GM12878 (cell line): ENCODE data around the gene SECTM1. TPM values are rescaled to one million over a fixed set of nuclear protein-coding genes. Genes with fewer than 3 reads are reported as not detected.

ENCODE experiments used
- ATAC-seq: fragments of 200-7000 bp; cut with Tn5 transposase; 3 replicates; pipeline ENCODE4 v1.9.1; 2020; ENCODE audit warnings: mild to moderate bottlenecking, moderate library complexity
- BruUV-seq: library from RNA; stranded (reverse); fragments of 400-500 nt; replicated peaks from 2 replicates; lab custom pipeline; 2021; lab: Mats Ljungman, UMichigan
- CTCF ChIA-PET: fragments of 300-600 bp; sonication (Branson Sonifier 250); formaldehyde crosslinking; extraction: SDS; loops from one replicate; lab custom pipeline; 2021; ENCODE audit warnings: inconsistent platforms; lab: Yijun Ruan, JAX
- POLR2A ChIA-PET: fragments of 350-600 bp; formaldehyde crosslinking; extraction: SDS; loops from one replicate; lab custom pipeline; 2021; ENCODE audit warnings: inconsistent platforms; lab: Charles Lee
- RAD21 ChIA-PET: fragments of 300-600 bp; sonication (Branson Sonifier 250); formaldehyde crosslinking; loops from one replicate; lab custom pipeline; 2023; ENCODE audit warnings: antibody characterized with exemption; ENCODE audit not compliant: unreplicated experiment; lab: Charles Lee
- SMC1A ChIA-PET: fragments of 300-600 bp; sonication (Branson Sonifier 250); formaldehyde crosslinking; loops from one replicate; lab custom pipeline; 2023; ENCODE audit not compliant: unreplicated experiment, uncharacterized antibody; lab: Charles Lee
- DNase-seq: peaks from one replicate; pipeline ENCODE4 v3.0.0-alpha.2; 2011; ENCODE audit warnings: low read depth, low spot score
- FAIRE-seq: peaks from 3 replicates; lab custom pipeline; 2011; peaks lifted over from hg19 to GRCh38; lab: Jason Lieb, UNC
- H2AFZ ChIP-seq: 2 replicates; pipeline ENCODE4 v1.6.0; 2011; ENCODE audit warnings: low read depth, low read length, control low read depth; ENCODE audit not compliant: control insufficient read depth
- H3K27ac ChIP-seq: 2 replicates; pipeline ENCODE4 v1.5.1; 2011; ENCODE audit warnings: control low read depth; ENCODE audit not compliant: control insufficient read depth, insufficient read depth
- H3K27me3 ChIP-seq, 2 experiments: replicated peaks in 1 of 2; 2 replicates each; pipeline versions ENCODE4 v1.6.0 to v1.6.1; 2011; ENCODE audit warnings: low read length in 1 of 2; ENCODE audit not compliant: control insufficient read depth in 2 of 2, insufficient read depth in 2 of 2
- H3K36me3 ChIP-seq, 2 experiments: 2 replicates each; pipeline ENCODE4 v1.5.1; 2011; ENCODE audit warnings: low read length in 1 of 2; ENCODE audit not compliant: control insufficient read depth in 2 of 2, insufficient read depth in 2 of 2
- H3K4me1 ChIP-seq: 2 replicates; pipeline ENCODE4 v1.6.1; 2011; ENCODE audit warnings: mild to moderate bottlenecking, low read length, moderate library complexity, mixed read lengths; ENCODE audit not compliant: control insufficient read depth, insufficient read depth
- H3K4me2 ChIP-seq: 2 replicates; pipeline ENCODE4 v1.6.0; 2011; ENCODE audit warnings: control low read depth; ENCODE audit not compliant: control insufficient read depth, insufficient read depth
- H3K4me3 ChIP-seq: fragments of 200-600 bp; sonication (generic); 2 replicates; pipeline ENCODE4 v1.5.1; 2016
- H3K79me2 ChIP-seq: 2 replicates; pipeline ENCODE4 v1.6.0; 2011; ENCODE audit warnings: low read length; ENCODE audit not compliant: control insufficient read depth, insufficient read depth
- H3K9ac ChIP-seq: 2 replicates; pipeline ENCODE4 v1.8.0; 2011; ENCODE audit warnings: low read length, control low read depth, mixed read lengths; ENCODE audit not compliant: control insufficient read depth, insufficient read depth
- H3K9me3 ChIP-seq: replicated peaks from 3 replicates; pipeline ENCODE4 v1.5.1; 2011; ENCODE audit warnings: mild to moderate bottlenecking, low read length; ENCODE audit not compliant: control insufficient read depth, insufficient read depth
- H4K20me1 ChIP-seq: 2 replicates; pipeline ENCODE4 v1.6.0; 2011; ENCODE audit not compliant: control insufficient read depth, insufficient read depth
- ATF3 ChIP-seq: IDR thresholded peaks from 2 replicates; pipeline ENCODE4 v1.6.1; 2011; ENCODE audit warnings: low read depth, mild to moderate bottlenecking, low read length, moderate library complexity, borderline replicate concordance; ENCODE audit errors: extremely low read depth
- E2F4 ChIP-seq: IDR thresholded peaks from 2 replicates; pipeline ENCODE4 v1.6.1; 2012; ENCODE audit warnings: low read depth, low read length, improper control_type of control experiment
- E4F1 ChIP-seq: fragments of 450-650 bp; IDR thresholded peaks from 2 replicates; pipeline ENCODE4 v1.6.1; 2018; ENCODE audit warnings: borderline replicate concordance, mild to moderate bottlenecking; ENCODE audit not compliant: partially characterized antibody
- GABPA ChIP-seq: IDR thresholded peaks from 2 replicates; pipeline ENCODE4 v1.6.1; 2014; ENCODE audit warnings: antibody characterized with exemption, low read depth, mild to moderate bottlenecking, inconsistent platforms
- HCFC1 ChIP-seq: fragments of 150-350 bp; IDR thresholded peaks from 2 replicates; pipeline ENCODE4 v1.6.1; 2014; ENCODE audit warnings: low read length
- POLR2AphosphoS2 ChIP-seq: IDR thresholded peaks from 2 replicates; pipeline ENCODE4 v1.6.1; 2011; ENCODE audit warnings: low read depth, mild to moderate bottlenecking, low read length, improper control_type of control experiment, moderate library complexity
- SKIL ChIP-seq: fragments of 450-650 bp; IDR thresholded peaks from 2 replicates; pipeline ENCODE4 v1.6.1; 2017; ENCODE audit warnings: mild to moderate bottlenecking, low read depth, inconsistent platforms; ENCODE audit not compliant: poor library complexity, severe bottlenecking
- WGBS: methylation state at CpG from one replicate; pipeline ENCODE4 v1.1.6; 2016; ENCODE audit warnings: low lambda C conversion rate; ENCODE audit not compliant: insufficient replicate concordance, insufficient coverage; ENCODE audit errors: missing lambda C conversion rate; 5-methylcytosine and 5-hydroxymethylcytosine counted together
- in situ Hi-C: fragments of 300-500 bp; cut with MboI; formaldehyde crosslinking; loops from 9 replicates; pipeline ENCODE4 v1.14.3; 2018; ENCODE audit warnings: mixed read lengths
- intact Hi-C: fragments of 100-400 bp; cut with micrococcal nuclease; formaldehyde crosslinking; loops from one replicate; pipeline ENCODE4 v1.14.2; 2022; ENCODE audit not compliant: unreplicated experiment
- polyA plus RNA-seq, 11 experiments: library from polyadenylated mRNA; depleted of rRNA in 4 of 11; unstranded in 6 of 11; stranded (reverse) in 5 of 11; fragments of >200 nt; fragmentation: Nextera tagmentation in 4 of 11; fragmentation: Illumina TruSeq in 1 of 11; extraction: Ambion mirVana in 4 of 11; extraction: Trizol in 1 of 11; gene quantifications; 1 replicate in 1 of 11; 2 replicates in 10 of 11; pipeline versions ENCODE4 v1.2.1 to v1.2.3, GENCODE V29; 2011 to 2016; ENCODE audit warnings: inconsistent platforms in 2 of 11, missing spikeins in 2 of 11, low read depth in 1 of 11
- total RNA-seq, 4 experiments: library from RNA; depleted of rRNA in 3 of 4; stranded (reverse); fragments of >200 nt in 3 of 4; fragmentation: Illumina TruSeq in 1 of 4; extraction: Trizol in 1 of 4; gene quantifications; 2 replicates each; pipeline versions ENCODE4 v1.2.1 to v1.2.3, GENCODE V29; 2013 to 2021

The SECTM1 gene
- total and polyA plus RNA-seq, 10 of the 15 experiments (the other 5 are each of a cell fraction or from before 2014, with no cell fraction given): 0.10 to 0.13 (median 0.12) TPM; not detected in 7

- H3K9ac ChIP-seq: no peak overlapping the region
- H3K36me3 ChIP-seq: no peaks in the 10 kb centered on the region
- H3K4me2 ChIP-seq: no peak overlapping the region
- 58% methylated on average over 19 of the region's 19 CpGs for WGBS
- POLR2A ChIA-PET: interaction anchor here (0.8 kb wide), 1 partner anchor 11 kb away, joined by 3 read pairs; no protein-coding TSS in a partner anchor
- H3K4me3 ChIP-seq: no peak overlapping the region
- peaks cover 4% of the 10 kb centered on the region for H3K79me2 ChIP-seq
- H3K9me3 ChIP-seq: no peaks in the 10 kb centered on the region
- no peaks in the 10 kb centered on the region for H3K27me3 ChIP-seq
- no TSS peak for BruUV-seq
- in situ Hi-C loops (no loop called here), intact Hi-C loops (no loop called here)
- no peak for ATAC-seq
- no peaks in the 10 kb centered on the region for H3K4me1 ChIP-seq
- H4K20me1 ChIP-seq: no peaks in the 10 kb centered on the region
- no peak for FAIRE-seq
- RAD21 ChIA-PET: interaction anchor here (1.0 to 1.1 kb wide), 2 partner anchors 9 to 10 kb away, joined by 3 read pairs; no protein-coding TSS in a partner anchor
- H3K27ac ChIP-seq: no peak overlapping the region
- no peak for TF ChIP-seq E4F1
- no peak for TF ChIP-seq GABPA
- no peak for TF ChIP-seq ATF3
- no peak for TF ChIP-seq E2F4
- TF ChIP-seq SKIL: no peak
- TF ChIP-seq POLR2AphosphoS2: no peak
- TF ChIP-seq HCFC1: no peak
- CTCF ChIA-PET: interaction anchor here (1.0 to 1.2 kb wide), 2 partner anchors 9 to 13 kb away, joined by 3 to 4 read pairs; no protein-coding TSS in a partner anchor
- DNase-seq: no peak
- SMC1A ChIA-PET: no interaction called here
- H2AFZ ChIP-seq: no peak overlapping the region
Observed at GRCh38 chr17:82287868-82288801, 45.4 kb downstream of the SECTM1 start.
